ENCODE data around the gene CAMK1D. TPM values are rescaled to one million over a fixed set of nuclear protein-coding genes. Genes with fewer than 3 reads are reported as not detected.

Gene CAMK1D
- polyA plus RNA-seq, 2 of the 4 experiments (the other 2 are of a cell fraction): 6.6 to 12.5 TPM

GRCh38 chr10:12750526-12751201 lies 401.3 kb downstream of the CAMK1D start:
- H3K4me2 ChIP-seq: no peak overlapping the region
- H3K4me3 ChIP-seq: no peak overlapping the region
- DNase-seq (ENCODE audit: low read depth in 1 of 2, low spot score in 1 of 2) (no peak), ATAC-seq (no peak), FAIRE-seq (no peak)
- H3K9me3 ChIP-seq: no peaks in the 10 kb centered on the region
- ChIA-PET CTCF (interaction anchor here (1.1 to 1.5 kb wide), 2 partner anchors 15 to 17 kb away, joined by 3 read pairs; no protein-coding TSS in a partner anchor), POLR2A (interaction anchor here (0.6 kb wide), 1 partner anchor 180 kb away, joined by 4 read pairs; no protein-coding TSS in a partner anchor)
- no peak overlapping the region for H3K27ac ChIP-seq
- no peaks in the 10 kb centered on the region for H3K4me1 ChIP-seq
- 84% methylated on average over 11 of the region's 11 CpGs for WGBS (ENCODE audit: missing lambda C conversion rate)
- TF ChIP-seq CBX2 (IDR thresholded peaks at IDR 0.05; ENCODE audit: borderline replicate concordance, low read depth) (no peak), CHD2 (IDR thresholded peaks at IDR 0.05; ENCODE audit: low read length, partially characterized antibody) (no peak), FOSL2 (IDR thresholded peaks at IDR 0.05) (no peak), FOSL2 (CRISPR knock-in tag; IDR thresholded peaks at IDR 0.05) (no peak), MAX (IDR thresholded peaks at IDR 0.05) (no peak), SMC3 (IDR thresholded peaks at IDR 0.05) (no peak), REST (IDR thresholded peaks at IDR 0.05) (no peak), CHD4 (IDR thresholded peaks at IDR 0.05; ENCODE audit: borderline replicate concordance) (no peak), HDAC2 (IDR thresholded peaks at IDR 0.05) (no peak), HES2 (IDR thresholded peaks at IDR 0.05) (no peak), HOXB5 (CRISPR knock-in tag; IDR thresholded peaks at IDR 0.05) (no peak), EHMT2 (IDR thresholded peaks at IDR 0.05; ENCODE audit: low read depth) (no peak), RAD21 (conservative IDR thresholded peaks at IDR 0.05 in 1 of 2, IDR thresholded peaks at IDR 0.05 in 1 of 2) (no peak), HEYL (CRISPR knock-in tag; IDR thresholded peaks at IDR 0.05) (no peak), ZC3H11A (IDR thresholded peaks at IDR 0.05) (no peak), HOXB13 (CRISPR knock-in tag; IDR thresholded peaks at IDR 0.05; ENCODE audit: low read depth) (no peak)

- POLR2A ChIA-PET: no interaction called here
- FAIRE-seq (no peak), ATAC-seq (no peak), DNase-seq (ENCODE audit: low read depth in 1 of 2, low spot score in 1 of 2) (no peak)
- Histone ChIP-seq H3K4me2 (no peak overlapping the region), H3K9me3 (no peaks in the 10 kb centered on the region), H3K4me1 (no peaks in the 10 kb centered on the region), H3K4me3 (no peak overlapping the region), H3K27ac (no peak overlapping the region)
- CTCF ChIA-PET: interaction anchor here (0.6 kb wide), 1 partner anchor 532 kb away, joined by 3 read pairs; no protein-coding TSS in a partner anchor
- 83% methylated on average over 5 of the region's 5 CpGs for WGBS (ENCODE audit: missing lambda C conversion rate)
- no peak for TF ChIP-seq ESRRA (IDR thresholded peaks at IDR 0.05; ENCODE audit: borderline replicate concordance, low read length)
- no peak for TF ChIP-seq PHF8 (IDR thresholded peaks at IDR 0.05; ENCODE audit: borderline replicate concordance, low read depth)
- TF ChIP-seq HDAC2 (IDR thresholded peaks at IDR 0.05): no peak
- TF ChIP-seq ELK1 (IDR thresholded peaks at IDR 0.05; ENCODE audit: low read depth, low read length): no peak
- no peak for TF ChIP-seq HEYL (CRISPR knock-in tag; IDR thresholded peaks at IDR 0.05)
- TF ChIP-seq ATOH8 (CRISPR knock-in tag; IDR thresholded peaks at IDR 0.05; ENCODE audit: low read depth): no peak
- TF ChIP-seq CHD2 (IDR thresholded peaks at IDR 0.05; ENCODE audit: low read length, partially characterized antibody): no peak
- no peak for TF ChIP-seq JUN (IDR thresholded peaks at IDR 0.05)
- TF ChIP-seq FOSL2 (IDR thresholded peaks at IDR 0.05): no peak
- no peak for TF ChIP-seq FOSL2 (CRISPR knock-in tag; IDR thresholded peaks at IDR 0.05)
- no peak for TF ChIP-seq POLR2A (IDR thresholded peaks at IDR 0.05; ENCODE audit: low read length)
- no peak for TF ChIP-seq MAFK (IDR thresholded peaks at IDR 0.05; ENCODE audit: partially characterized antibody)
- no peak for TF ChIP-seq KDM5A (IDR thresholded peaks at IDR 0.05)
- TF ChIP-seq POLR2AphosphoS2 (conservative IDR thresholded peaks at IDR 0.05; ENCODE audit: low read length): no peak
- TF ChIP-seq ZNF302 (CRISPR knock-in tag; IDR thresholded peaks at IDR 0.05): no peak
Measured at GRCh38 chr10:12755075-12755474, 405.7 kb downstream of the CAMK1D start.
